Right lobe of liver (tissue), 6 donors: Measurements from ENCODE around the gene SLCO3A1. TPM values are rescaled to one million over a fixed set of nuclear protein-coding genes. Genes with fewer than 3 reads are reported as not detected.

Experiments used
- ATAC-seq, 4 donors: fragments of 200-7000 bp; cut with Tn5 transposase; one replicate each; pipeline ENCODE4 v1.9.1; 2020; ENCODE audit warnings: mild to moderate bottlenecking in 4 of 4, moderate library complexity in 4 of 4
- DNase-seq, 3 donors: peaks; one replicate each; pipeline ENCODE4 v3.0.0-alpha.2; 2020
- H3K27ac ChIP-seq, 3 donors: fragments of 200-600 bp; one replicate each; pipeline ENCODE4 v1.8.0; 2022
- H3K27me3 ChIP-seq, 2 donors: fragments of 200-600 bp; one replicate each; pipeline ENCODE4 v1.8.0; 2022
- H3K36me3 ChIP-seq, 4 donors: fragments of 200-600 bp; sonication (generic) in 1 of 4; one replicate each; pipeline versions ENCODE4 v1.5.1 to v1.8.0; 2017 to 2022; ENCODE audit warnings: control low read depth in 1 of 4
- H3K4me1 ChIP-seq, 4 donors: fragments of 200-600 bp; sonication (generic) in 1 of 4; one replicate each; pipeline versions ENCODE4 v1.5.1 to v1.8.0; 2017 to 2022; ENCODE audit warnings: control low read depth in 1 of 4
- H3K4me3 ChIP-seq, 3 donors: fragments of 200-600 bp; one replicate each; pipeline ENCODE4 v1.8.0; 2022
- H3K9me3 ChIP-seq, 4 donors: fragments of 200-600 bp; sonication (generic) in 1 of 4; one replicate each; pipeline versions ENCODE4 v1.5.1 to v1.8.0; 2017 to 2022; ENCODE audit warnings: control low read depth in 1 of 4
- POLR2A ChIP-seq: fragments of 450-650 bp; IDR thresholded peaks from one replicate; pipeline ENCODE4 v1.6.1; 2017; ENCODE audit warnings: antibody characterized with exemption, mild to moderate bottlenecking
- WGBS: methylation state at CpG from one replicate; pipeline ENCODE4 v1.1.6; 2018; ENCODE audit warnings: low coverage, low lambda C conversion rate; ENCODE audit not compliant: insufficient coverage; ENCODE audit errors: missing lambda C conversion rate; 5-methylcytosine and 5-hydroxymethylcytosine counted together
- intact Hi-C, 2 donors: fragments of 100-400 bp; cut with DNase I; formaldehyde crosslinking; loops; one replicate each; pipeline versions ENCODE4 v1.11.2 to v1.14.1; 2022
- total RNA-seq, 6 experiments: library from RNA; depleted of rRNA in 2 of 6; stranded (reverse); fragments of >200 nt in 2 of 6; fragmentation: NEBNext Ultra II Directional in 3 of 6; extraction: Animal tissue kit (Norgen Biotek cat#: 25700) in 3 of 6; gene quantifications; one replicate each; pipeline versions ENCODE4 v1.1.0 to v1.2.4, GENCODE V29; 2016 to 2023
- TF ChIP-seq, protein P1 (sequence below), 4 donors: fragments of 200-600 bp in 3 of 4; fragments of 450-650 bp in 1 of 4; IDR thresholded peaks; one replicate each; pipeline versions ENCODE4 v1.5.1 to v1.8.0; 2016 to 2022; ENCODE audit warnings: antibody characterized with exemption in 4 of 4, mild to moderate bottlenecking in 2 of 4
- donor health status: DM: no; HTN: yes; CAD: no.
- donor health status: DM: no; HTN: no; CAD: no.
- donor health status: DM: no; HTN: no; CAD: no.
- donor health status: DM: no; HTN: yes; CAD: no.
- donor health status: DM: no; HTN: yes; CAD: no.

SLCO3A1 gene
- total RNA-seq, 6 experiments from 2014 or later = 2.4 to 7.7 (median 3.7) TPM

GRCh38 chr15:92161039-92161670 lies 307.6 kb downstream of the SLCO3A1 start:
- ATAC-seq = no peak
- TF ChIP-seq, protein P1, sequence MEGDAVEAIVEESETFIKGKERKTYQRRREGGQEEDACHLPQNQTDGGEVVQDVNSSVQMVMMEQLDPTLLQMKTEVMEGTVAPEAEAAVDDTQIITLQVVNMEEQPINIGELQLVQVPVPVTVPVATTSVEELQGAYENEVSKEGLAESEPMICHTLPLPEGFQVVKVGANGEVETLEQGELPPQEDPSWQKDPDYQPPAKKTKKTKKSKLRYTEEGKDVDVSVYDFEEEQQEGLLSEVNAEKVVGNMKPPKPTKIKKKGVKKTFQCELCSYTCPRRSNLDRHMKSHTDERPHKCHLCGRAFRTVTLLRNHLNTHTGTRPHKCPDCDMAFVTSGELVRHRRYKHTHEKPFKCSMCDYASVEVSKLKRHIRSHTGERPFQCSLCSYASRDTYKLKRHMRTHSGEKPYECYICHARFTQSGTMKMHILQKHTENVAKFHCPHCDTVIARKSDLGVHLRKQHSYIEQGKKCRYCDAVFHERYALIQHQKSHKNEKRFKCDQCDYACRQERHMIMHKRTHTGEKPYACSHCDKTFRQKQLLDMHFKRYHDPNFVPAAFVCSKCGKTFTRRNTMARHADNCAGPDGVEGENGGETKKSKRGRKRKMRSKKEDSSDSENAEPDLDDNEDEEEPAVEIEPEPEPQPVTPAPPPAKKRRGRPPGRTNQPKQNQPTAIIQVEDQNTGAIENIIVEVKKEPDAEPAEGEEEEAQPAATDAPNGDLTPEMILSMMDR (IDR thresholded peaks at IDR 0.05) = no peak
- TF ChIP-seq POLR2A = no peak
- 79% methylated on average over 2 of the region's 6 CpGs for WGBS

DNA sequence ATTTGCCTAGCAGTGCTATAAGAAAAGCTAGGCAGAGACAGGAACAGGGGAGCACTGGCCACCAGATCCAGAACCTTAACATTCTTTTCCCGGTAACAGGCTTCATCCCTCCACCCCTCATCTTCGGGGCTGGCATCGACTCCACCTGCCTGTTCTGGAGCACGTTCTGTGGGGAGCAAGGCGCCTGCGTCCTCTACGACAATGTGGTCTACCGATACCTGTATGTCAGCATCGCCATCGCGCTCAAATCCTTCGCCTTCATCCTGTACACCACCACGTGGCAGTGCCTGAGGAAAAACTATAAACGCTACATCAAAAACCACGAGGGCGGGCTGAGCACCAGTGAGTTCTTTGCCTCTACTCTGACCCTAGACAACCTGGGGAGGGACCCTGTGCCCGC lies 309.1 kb downstream of the SLCO3A1 start:
- Histone ChIP-seq H3K4me3 (no peak overlapping the region), H3K9me3 (no peaks in the 10 kb centered on the region), H3K27ac (no peak overlapping the region), H3K4me1 (peaks cover 0 to 28% (median 3%) of the 10 kb centered on the region in 4 donors), H3K27me3 (no peaks in the 10 kb centered on the region), H3K36me3 (no peaks in the 10 kb centered on the region)
- intact Hi-C loops = no loop called here
- TF ChIP-seq, protein P1 (IDR thresholded peaks at IDR 0.05) = no peak
- no peak for TF ChIP-seq POLR2A
- no peak for DNase-seq
- ATAC-seq = no peak
- 93% methylated on average over 12 of the region's 17 CpGs for WGBS

More at GRCh38 chr15:92161039-92161670, 307.6 kb downstream of the SLCO3A1 start:
- no peak overlapping the region for H3K4me3 ChIP-seq
- no peak for DNase-seq
- no peaks in the 10 kb centered on the region for H3K27me3 ChIP-seq
- peaks cover 0 to 18% (median 0%) of the 10 kb centered on the region in 4 donors for H3K4me1 ChIP-seq
- intact Hi-C loops = no loop called here
- no peaks in the 10 kb centered on the region for H3K9me3 ChIP-seq
- no peak overlapping the region for H3K27ac ChIP-seq
- H3K36me3 ChIP-seq = no peaks in the 10 kb centered on the region

- no peak for DNase-seq
- no peaks in the 10 kb centered on the region for H3K36me3 ChIP-seq
- H3K9me3 ChIP-seq = no peaks in the 10 kb centered on the region
- no peak for ATAC-seq
- H3K27ac ChIP-seq = no peak overlapping the region
- H3K4me3 ChIP-seq = no peak overlapping the region
- intact Hi-C loops = no loop called here
- 30% methylated on average over 3 of the region's 10 CpGs for WGBS
- TF ChIP-seq POLR2A = no peak
- TF ChIP-seq, protein P1 (IDR thresholded peaks at IDR 0.05) = no peak
- no peaks in the 10 kb centered on the region for H3K27me3 ChIP-seq
- H3K4me1 ChIP-seq = peaks cover 0 to 34% (median 4%) of the 10 kb centered on the region in 4 donors
Measured at GRCh38 chr15:92163641-92164040, 310.1 kb downstream of the SLCO3A1 start.

GRCh38 chr15:92164327-92165000 lies 311.0 kb downstream of the SLCO3A1 start:
- H3K27me3 ChIP-seq = no peaks in the 10 kb centered on the region
- peak; percentile 78 to 84 (median 82) for ATAC-seq
- 63% methylated on average over 9 of the region's 10 CpGs for WGBS
- intact Hi-C loops = no loop called here
- peak in 1 of 3 donors; percentile 56 for DNase-seq
- H3K27ac ChIP-seq = peak overlapping the region in 1 of 3 donors; percentile 51
- no peaks in the 10 kb centered on the region for H3K36me3 ChIP-seq
- no peak overlapping the region for H3K4me3 ChIP-seq
- TF ChIP-seq, protein P1 (IDR thresholded peaks at IDR 0.05) = no peak
- TF ChIP-seq POLR2A = peak; percentile 13
- H3K9me3 ChIP-seq = no peaks in the 10 kb centered on the region
- H3K4me1 ChIP-seq = peaks cover 0 to 34% (median 4%) of the 10 kb centered on the region in 4 donors
